Retina (tissue), 1 donor: ENCODE data around the gene DZIP1.
"Not testable (repeated sequence)": the region's sequence is repeated elsewhere in the genome, so short reads cannot be mapped to it uniquely, and the experiment has no call there.

ENCODE experiments used
- DNase-seq: peaks from one replicate; pipeline ENCODE4 v3.0.0-alpha.2; 2016

DZIP1 gene

GRCh38 chr13:95596701-95597100, 47.8 kb downstream of the DZIP1 start:
- DNase-seq = no peak

- DNase-seq = no peak
Observed at GRCh38 chr13:95593462-95593861, 51.0 kb downstream of the DZIP1 start.

- DNase-seq = no peak
Observed at GRCh38 chr13:95588721-95589120, 55.8 kb downstream of the DZIP1 start.

- DNase-seq = no peak
Observed at GRCh38 chr13:95588134-95588533, 56.4 kb downstream of the DZIP1 start.

- DNase-seq = no peak
Observed at GRCh38 chr13:95585867-95586266, 58.6 kb downstream of the DZIP1 start.

- DNase-seq = no peak
Observed at GRCh38 chr13:95579303-95579702, 65.2 kb downstream of the DZIP1 start.

GRCh38 chr13:95573221-95573620, 71.3 kb downstream of the DZIP1 start:
- no peak for DNase-seq

GRCh38 chr13:95571941-95572340, 72.6 kb downstream of the DZIP1 start:
- no peak for DNase-seq

- no peak for DNase-seq
Observed at GRCh38 chr13:95570016-95570415, 74.5 kb downstream of the DZIP1 start.

GRCh38 chr13:95568131-95568530, 76.4 kb downstream of the DZIP1 start:
- DNase-seq = no peak

- DNase-seq = not testable (repeated sequence)
Observed at GRCh38 chr13:95565758-95566157, 78.7 kb downstream of the DZIP1 start.

- no peak for DNase-seq
Observed at GRCh38 chr13:95564733-95565291, 79.7 kb downstream of the DZIP1 start.

GRCh38 chr13:95564091-95564490, 80.4 kb downstream of the DZIP1 start:
- DNase-seq = no peak

- no peak for DNase-seq
Observed at GRCh38 chr13:95560387-95560786, 84.1 kb downstream of the DZIP1 start.

- DNase-seq = no peak
Observed at GRCh38 chr13:95559100-95559499, 85.4 kb downstream of the DZIP1 start.

GRCh38 chr13:95557013-95557412, 87.5 kb downstream of the DZIP1 start:
- DNase-seq = no peak

GRCh38 chr13:95553581-95554385, 90.7 kb downstream of the DZIP1 start:
- peak; percentile 60 for DNase-seq

GRCh38 chr13:95552539-95553441, 91.7 kb downstream of the DZIP1 start, which contains the start of gene CLDN10:
CLDN10 (plus strand) TSS chr13:95552720; CDS start chr13:95552754, 34 bp downstream.
- peak; percentile 77 for DNase-seq

- no peak for DNase-seq
Observed at GRCh38 chr13:95552208-95552538, 92.3 kb downstream of the DZIP1 start.

GRCh38 chr13:95547531-95548167, 96.9 kb downstream of the DZIP1 start:
- DNase-seq = no peak

- DNase-seq = no peak
Observed at GRCh38 chr13:95546919-95547318, 97.6 kb downstream of the DZIP1 start.

GRCh38 chr13:95544293-95544692, 100.2 kb downstream of the DZIP1 start:
- no peak for DNase-seq

GRCh38 chr13:95541911-95542474, 102.5 kb downstream of the DZIP1 start:
- DNase-seq = no peak
